GM18519 (cell line): ENCODE data around the gene PALMD.

ENCODE experiments used
- ATAC-seq: cut with Tn5 transposase; IDR thresholded peaks from one replicate; pipeline ENCODE4 v1.9.1; 2021; ENCODE audit warnings: mild to moderate bottlenecking, moderate library complexity; ENCODE audit not compliant: unreplicated experiment, low FRiP score

Gene PALMD, protein sequence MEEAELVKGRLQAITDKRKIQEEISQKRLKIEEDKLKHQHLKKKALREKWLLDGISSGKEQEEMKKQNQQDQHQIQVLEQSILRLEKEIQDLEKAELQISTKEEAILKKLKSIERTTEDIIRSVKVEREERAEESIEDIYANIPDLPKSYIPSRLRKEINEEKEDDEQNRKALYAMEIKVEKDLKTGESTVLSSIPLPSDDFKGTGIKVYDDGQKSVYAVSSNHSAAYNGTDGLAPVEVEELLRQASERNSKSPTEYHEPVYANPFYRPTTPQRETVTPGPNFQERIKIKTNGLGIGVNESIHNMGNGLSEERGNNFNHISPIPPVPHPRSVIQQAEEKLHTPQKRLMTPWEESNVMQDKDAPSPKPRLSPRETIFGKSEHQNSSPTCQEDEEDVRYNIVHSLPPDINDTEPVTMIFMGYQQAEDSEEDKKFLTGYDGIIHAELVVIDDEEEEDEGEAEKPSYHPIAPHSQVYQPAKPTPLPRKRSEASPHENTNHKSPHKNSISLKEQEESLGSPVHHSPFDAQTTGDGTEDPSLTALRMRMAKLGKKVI

GRCh38 chr1:99645699-99646531, at the start of gene PALMD:
Gene PALMD, plus strand, starts transcription at chr1:99646113. Its CDS starts 205 bp downstream, at chr1:99646318.
- no peak for ATAC-seq

- ATAC-seq = no peak
These were observed 47.0 kb upstream of the PALMD start for GRCh38 chr1:99598738-99599411.

GRCh38 chr1:99599678-99600175, 46.2 kb upstream of the PALMD start:
- ATAC-seq = no peak

DNA sequence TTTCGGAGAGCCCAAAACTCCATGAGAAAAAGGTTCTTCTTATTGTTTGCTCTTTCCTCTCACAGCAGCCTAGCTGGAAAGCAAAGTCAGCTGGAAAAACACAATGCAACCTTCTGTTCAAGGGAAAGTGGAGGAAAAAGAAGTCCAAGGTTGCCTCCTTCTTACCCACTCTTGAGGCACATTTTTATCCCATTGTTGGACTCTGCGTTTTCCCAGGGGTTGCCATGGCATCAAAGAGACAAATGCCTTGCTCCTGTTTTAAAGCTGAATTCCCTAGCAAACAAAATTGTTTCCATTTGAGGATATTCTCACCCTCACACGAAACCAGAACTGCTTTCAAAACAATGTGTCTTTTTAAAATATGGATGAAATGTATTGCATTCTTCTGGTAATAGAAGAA, 45.1 kb upstream of the PALMD start:
- ATAC-seq = no peak

- no peak for ATAC-seq
These were observed 44.7 kb upstream of the PALMD start for GRCh38 chr1:99601208-99601607.

DNA sequence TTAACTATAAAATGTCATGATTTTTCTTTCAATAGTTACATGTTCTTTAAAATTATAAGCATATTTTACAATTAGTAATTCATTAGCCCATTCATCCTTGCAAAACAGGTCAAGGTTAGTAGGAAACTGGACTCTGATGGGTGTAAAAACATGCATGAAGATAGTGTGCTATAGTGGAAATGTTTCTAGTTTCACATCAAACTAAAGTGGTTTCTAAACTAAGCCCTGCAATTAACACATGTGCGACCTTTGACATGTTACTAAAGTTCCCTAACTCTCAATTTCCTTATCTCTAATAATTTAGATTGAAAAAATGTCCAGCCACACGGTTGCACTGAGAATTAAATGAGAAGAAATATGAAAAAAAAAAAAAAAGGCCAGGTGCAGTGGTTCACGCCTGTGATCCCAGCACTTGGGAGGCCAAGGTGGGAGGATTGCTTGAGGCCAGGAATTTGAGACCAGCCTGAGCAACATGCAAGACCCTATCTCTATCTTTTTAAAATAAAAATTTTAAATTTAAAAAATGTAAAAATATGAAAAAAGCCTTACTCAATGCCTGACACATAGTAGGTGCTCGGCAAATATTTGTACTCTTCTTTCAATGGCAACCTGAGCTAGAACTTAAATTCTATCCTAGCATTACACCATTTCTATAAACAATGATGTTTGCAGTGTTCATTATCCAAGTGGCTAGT, 44.1 kb upstream of the PALMD start:
- no peak for ATAC-seq

GRCh38 chr1:99602404-99602969, 43.4 kb upstream of the PALMD start:
- no peak for ATAC-seq

DNA sequence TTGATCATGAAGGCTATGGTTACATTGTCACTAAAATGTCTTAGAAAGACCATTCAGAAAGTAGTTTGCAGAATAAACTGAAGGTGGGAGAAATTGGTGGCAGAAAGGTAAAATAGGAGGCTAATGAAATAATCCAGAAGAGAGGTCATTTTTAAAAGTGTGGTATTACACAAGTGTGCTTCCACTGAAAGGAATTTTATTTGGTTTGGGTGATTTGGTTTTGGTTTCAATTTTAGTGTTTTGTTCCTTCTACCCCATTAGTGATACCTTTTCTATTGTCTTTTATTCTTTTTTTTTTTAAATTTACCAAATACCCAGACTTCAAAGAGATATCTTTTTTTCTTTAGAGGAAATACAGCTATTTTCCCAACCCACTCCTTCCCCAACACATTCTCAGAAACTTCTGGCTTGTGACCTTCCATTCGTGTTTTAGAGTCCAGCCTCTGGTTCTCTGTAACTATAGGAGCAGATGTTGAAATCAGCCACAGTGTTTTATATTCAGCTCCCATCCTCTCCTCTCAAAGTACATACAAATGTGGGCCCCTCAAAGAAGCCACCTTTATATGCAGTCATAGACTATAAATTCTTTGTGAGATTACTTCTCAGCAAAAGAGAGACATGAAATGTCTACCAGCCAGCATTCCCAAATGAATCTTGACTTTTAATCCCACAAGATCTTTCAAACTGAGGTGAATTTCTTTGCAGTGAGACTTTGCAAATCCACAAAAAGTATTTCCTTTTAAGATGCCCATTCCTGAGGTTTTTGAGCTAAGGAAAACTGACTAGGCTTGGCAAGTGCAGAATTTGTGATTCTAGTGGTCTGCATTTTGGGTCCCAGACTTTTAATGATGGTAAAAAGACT, 42.0 kb upstream of the PALMD start:
- no peak for ATAC-seq

DNA sequence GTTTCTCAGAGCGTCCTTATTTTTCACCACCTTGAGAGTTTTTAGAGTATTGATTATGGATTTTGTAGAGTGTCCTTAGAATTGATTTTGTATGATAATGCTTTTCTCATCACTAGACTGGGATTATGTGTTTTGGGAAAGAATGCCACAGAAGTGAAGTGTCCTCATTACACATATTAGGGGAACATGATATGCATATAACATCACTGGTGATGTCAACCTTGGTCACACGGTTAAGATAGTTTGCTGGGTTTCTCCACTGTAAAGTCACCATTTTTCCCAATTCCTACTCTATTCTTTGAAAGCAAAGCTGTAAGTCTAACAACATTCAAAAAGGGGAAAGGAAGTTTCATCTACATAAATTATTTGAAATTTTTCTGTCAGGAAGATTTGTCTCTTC, 39.6 kb upstream of the PALMD start:
- no peak for ATAC-seq

- no peak for ATAC-seq
These were observed 38.3 kb upstream of the PALMD start for GRCh38 chr1:99607590-99607989.

GRCh38 chr1:99608058-99608457, 37.9 kb upstream of the PALMD start:
- ATAC-seq = no peak

GRCh38 chr1:99613716-99614115, 32.2 kb upstream of the PALMD start:
- ATAC-seq = no peak

DNA sequence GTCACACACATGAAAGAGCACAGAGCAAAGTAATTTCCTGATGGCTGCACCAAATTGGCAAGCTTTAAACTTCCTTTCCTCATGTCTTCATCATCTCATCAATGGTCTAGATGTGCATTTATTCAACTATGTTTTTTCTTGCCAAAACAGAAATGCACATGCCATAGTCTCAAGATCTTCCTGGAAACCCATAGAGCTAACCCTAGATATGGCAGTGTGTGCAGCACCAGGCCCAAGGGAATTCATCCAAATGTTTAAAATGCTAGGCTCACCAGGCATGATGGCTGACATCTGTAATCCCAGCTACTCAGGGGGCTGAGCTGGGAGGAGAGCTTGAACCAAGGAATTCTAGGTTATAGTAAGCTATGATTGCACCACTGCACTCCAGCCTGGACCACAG, 31.2 kb upstream of the PALMD start:
- no peak for ATAC-seq

- ATAC-seq = no peak
These were observed 26.3 kb upstream of the PALMD start for GRCh38 chr1:99619583-99619982.

- ATAC-seq = no peak
These were observed 24.5 kb upstream of the PALMD start for GRCh38 chr1:99621340-99621901.

- ATAC-seq = no peak
These were observed 23.1 kb upstream of the PALMD start for GRCh38 chr1:99622702-99623347.

- ATAC-seq = no peak
These were observed 22.4 kb upstream of the PALMD start for GRCh38 chr1:99623554-99623953.

DNA sequence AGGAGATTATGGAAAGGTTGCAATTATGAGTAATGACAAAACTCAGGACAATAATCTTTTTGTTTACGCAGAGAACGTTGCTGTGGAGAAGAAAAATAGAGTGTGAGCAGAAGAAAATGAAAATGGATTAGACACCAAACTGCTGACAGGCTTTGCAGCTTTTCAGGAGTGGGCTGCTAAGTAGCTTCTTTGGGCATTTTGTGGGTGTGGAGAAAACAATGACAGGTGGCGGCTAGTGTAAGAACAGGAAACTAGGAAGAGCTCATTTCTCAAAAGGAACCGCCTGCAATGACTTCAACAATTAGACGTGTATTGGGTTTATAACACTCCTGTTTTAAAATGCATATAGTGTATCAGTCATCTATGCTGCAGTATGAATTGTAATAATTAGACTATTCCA, 18.3 kb upstream of the PALMD start:
- ATAC-seq = no peak
